CD8-positive, alpha-beta memory T cell (primary cell): ENCODE data around the gene BCAR1. TPM values are rescaled to one million over a fixed set of nuclear protein-coding genes. Genes with fewer than 3 reads are reported as not detected.

Source experiments
- CTCF ChIA-PET: fragments of 350-600 bp; sonication (Branson Sonifier 250); formaldehyde crosslinking; loops from one replicate; lab custom pipeline; 2021; ENCODE audit warnings: antibody characterized with exemption; lab: Charles Lee
- POLR2A ChIA-PET: fragments of 350-600 bp; sonication (Branson Sonifier 250); formaldehyde crosslinking; loops from one replicate; lab custom pipeline; 2021; ENCODE audit warnings: antibody characterized with exemption; lab: Charles Lee
- DNase-seq, 5 donors: peaks; one replicate each; pipeline versions ENCODE4 v3.0.0 to v3.0.0-alpha.2; 2020 to 2022; ENCODE audit warnings: mixed read lengths in 1 of 5
- H3K27ac ChIP-seq: one replicate; pipeline ENCODE4 v1.7.0; 2013; ENCODE audit warnings: low read depth, mild to moderate bottlenecking, low read length, moderate library complexity
- H3K27me3 ChIP-seq: 2 replicates; pipeline ENCODE4 v1.7.0; 2013; ENCODE audit warnings: low read length, mild to moderate bottlenecking; ENCODE audit not compliant: insufficient read depth, poor library complexity, severe bottlenecking
- H3K36me3 ChIP-seq: 2 replicates; pipeline ENCODE4 v1.7.0; 2013; ENCODE audit warnings: mild to moderate bottlenecking, low read length, moderate library complexity; ENCODE audit not compliant: insufficient read depth
- H3K4me1 ChIP-seq: 2 replicates; pipeline ENCODE4 v1.7.0; 2013; ENCODE audit warnings: mild to moderate bottlenecking, low read length, moderate library complexity; ENCODE audit not compliant: insufficient read depth
- H3K4me3 ChIP-seq: 2 replicates; pipeline ENCODE4 v1.7.0; 2013; ENCODE audit warnings: mild to moderate bottlenecking, low read length
- H3K9me3 ChIP-seq: 2 replicates; pipeline ENCODE4 v1.7.0; 2013; ENCODE audit warnings: mild to moderate bottlenecking, low read length
- H3K27ac Mint-ChIP-seq, 8 donors: one replicate each; pipeline ENCODE4 v1.8.0; 2020 to 2021; ENCODE audit warnings: mixed read lengths in 8 of 8, mild to moderate bottlenecking in 6 of 8, inconsistent platforms in 3 of 8, moderate library complexity in 3 of 8
- H3K27me3 Mint-ChIP-seq, 2 donors: one replicate each; pipeline ENCODE4 v1.8.0; 2020 to 2021; ENCODE audit warnings: mixed read lengths in 2 of 2, mild to moderate bottlenecking in 1 of 2, moderate library complexity in 1 of 2
- H3K36me3 Mint-ChIP-seq, 3 donors: one replicate each; pipeline ENCODE4 v1.8.0; 2020 to 2021; ENCODE audit warnings: mixed read lengths in 3 of 3, inconsistent platforms in 1 of 3, mild to moderate bottlenecking in 1 of 3
- H3K4me1 Mint-ChIP-seq, 3 donors: one replicate each; pipeline ENCODE4 v1.8.0; 2020 to 2021; ENCODE audit warnings: mixed read lengths in 3 of 3, inconsistent platforms in 1 of 3, mild to moderate bottlenecking in 1 of 3
- H3K4me3 Mint-ChIP-seq, 7 donors: one replicate each; pipeline ENCODE4 v1.8.0; 2020 to 2021; ENCODE audit warnings: mixed read lengths in 7 of 7, mild to moderate bottlenecking in 6 of 7, moderate library complexity in 4 of 7, inconsistent platforms in 2 of 7
- H3K9me3 Mint-ChIP-seq, 5 donors: one replicate each; pipeline ENCODE4 v1.8.0; 2020 to 2022; ENCODE audit warnings: mixed read lengths in 5 of 5, mild to moderate bottlenecking in 3 of 5, moderate library complexity in 2 of 5, inconsistent platforms in 1 of 5
- polyA plus RNA-seq: library from polyadenylated mRNA; unstranded; fragments of 300-500 nt; fragmentation: Illumina TruSeq; gene quantifications from one replicate; pipeline ENCODE4 v1.2.3, GENCODE V29; 2021
- total RNA-seq, 2 experiments: library from RNA; stranded (reverse); gene quantifications; one replicate each; pipeline ENCODE4 v1.2.3, GENCODE V29; 2021

The BCAR1 gene
- total and polyA plus RNA-seq, 3 experiments from 2014 or later: 0.88 to 0.95 TPM; not detected in 1

DNA sequence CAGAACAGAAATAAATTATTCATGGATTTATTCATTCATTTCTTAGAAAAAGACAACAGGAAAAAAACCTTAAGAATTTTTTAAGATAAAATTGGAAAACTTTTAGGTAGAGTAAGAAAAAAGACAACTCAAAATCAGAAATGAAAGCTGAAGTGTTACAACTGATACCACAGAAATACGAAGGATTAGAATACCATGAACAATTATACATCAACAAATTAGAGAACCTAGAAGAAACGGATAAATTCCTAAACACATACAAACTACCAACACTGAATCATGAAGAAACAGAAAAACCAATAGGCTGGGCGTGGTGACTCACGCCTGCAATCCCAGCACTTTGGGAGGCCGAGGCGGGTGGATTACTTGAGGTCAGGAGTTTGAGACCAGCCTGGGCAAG is 72.2 kb downstream of the BCAR1 start:
- no peaks in the 10 kb centered on the region for H3K27me3 ChIP-seq
- peaks cover 8% of the 10 kb centered on the region for H3K9me3 ChIP-seq
- no peak overlapping the region for H3K27ac ChIP-seq
- Mint-ChIP-seq H3K9me3 (peaks cover 20 to 42% (median 35%) of the 10 kb centered on the region in 5 donors), H3K27ac (no peak overlapping the region), H3K4me3 (no peak overlapping the region), H3K4me1 (no peaks in the 10 kb centered on the region), H3K27me3 (peaks cover 3 to 4% of the 10 kb centered on the region in 2 donors), H3K36me3 (peaks cover 2 to 27% (median 4%) of the 10 kb centered on the region in 3 donors)
- no peaks in the 10 kb centered on the region for H3K4me1 ChIP-seq
- no peaks in the 10 kb centered on the region for H3K36me3 ChIP-seq
- no peak for DNase-seq
- ChIA-PET CTCF (no interaction called here), POLR2A (no interaction called here)
- H3K4me3 ChIP-seq: no peak overlapping the region

Other genes with a start within 250 kb of the BCAR1 start
- not detected for gene LDHD, start 134.8 kb downstream of the BCAR1 start, total RNA-seq
- 0.10 TPM for gene LDHD, start 134.8 kb downstream of the BCAR1 start, polyA plus RNA-seq
- 10 to 100 TPM; 13.8 to 17.4 TPM for gene ZFP1, start 103.1 kb downstream of the BCAR1 start, total RNA-seq
- gene ZFP1, start 103.1 kb downstream of the BCAR1 start, polyA plus RNA-seq: 17.2 TPM
- not detected for gene CTRB2, start 44.5 kb downstream of the BCAR1 start, total RNA-seq
- gene CTRB2, start 44.5 kb downstream of the BCAR1 start, polyA plus RNA-seq: not detected
- gene CTRB1, start 32.6 kb downstream of the BCAR1 start, total RNA-seq: not detected
- not detected for gene CTRB1, start 32.6 kb downstream of the BCAR1 start, polyA plus RNA-seq
- 10 to 100 TPM; 34.2 to 39.1 TPM for gene CFDP1, start 181.9 kb upstream of the BCAR1 start, total RNA-seq
- gene CFDP1, start 181.9 kb upstream of the BCAR1 start, polyA plus RNA-seq: 33.8 TPM
- gene TMEM170A, start 213.1 kb upstream of the BCAR1 start, total RNA-seq: 10 to 100 TPM; 40.9 to 41.8 TPM
- 41.7 TPM for gene TMEM170A, start 213.1 kb upstream of the BCAR1 start, polyA plus RNA-seq
- under 1 TPM; 0.04 to 0.11 TPM for gene CHST6, start 243.8 kb upstream of the BCAR1 start, total RNA-seq
- not detected for gene CHST6, start 243.8 kb upstream of the BCAR1 start, polyA plus RNA-seq